K562 (cell line): ENCODE data around the gene KCND1. TPM values are rescaled to one million over a fixed set of nuclear protein-coding genes. Genes with fewer than 3 reads are reported as not detected.
A peak's percentile ranks its signal among the peaks of the same experiment; 100 is the strongest.

Experiments used
- ARID2 ChIP-seq: fragments of 450-650 bp; IDR thresholded peaks from 2 replicates; pipeline ENCODE4 v1.6.1; 2017; ENCODE audit warnings: antibody characterized with exemption, mild to moderate bottlenecking
- CAMTA2 ChIP-seq: fragments of 250-450 bp; sonication (Bioruptor Pico); conservative IDR thresholded peaks from 2 replicates; pipeline ENCODE4 v1.5.1; 2022
- CBFA2T2 ChIP-seq: fragments of 450-650 bp; conservative IDR thresholded peaks from 2 replicates; pipeline ENCODE4 v1.6.1; 2017; ENCODE audit warnings: mild to moderate bottlenecking
- CBFB ChIP-seq: sonication (generic); formaldehyde crosslinking; IDR thresholded peaks from 2 replicates; pipeline ENCODE4 v1.4.0; 2020; ENCODE audit warnings: mild to moderate bottlenecking, missing genetic modification reagents
- HSF4 ChIP-seq: fragments of 250-450 bp; sonication (Bioruptor Pico); IDR thresholded peaks from 2 replicates; pipeline ENCODE4 v2.1.2; 2022; ENCODE audit warnings: mild to moderate bottlenecking, moderate library complexity, borderline replicate concordance
- JUN ChIP-seq, 2 experiments: sonication (generic) in 1 of 2; formaldehyde crosslinking in 1 of 2; IDR thresholded peaks; 2 replicates each; pipeline versions ENCODE4 v1.6.1 to v1.8.0; 2012 to 2022; ENCODE audit warnings: borderline replicate concordance in 2 of 2, mild to moderate bottlenecking in 2 of 2, improper control_type of control experiment in 1 of 2, low read depth in 1 of 2, low read length in 1 of 2, missing genetic modification reagents in 1 of 2
- MTA3 ChIP-seq: fragments of 450-650 bp; formaldehyde crosslinking; IDR thresholded peaks from 2 replicates; pipeline ENCODE4 v1.6.1; 2017; ENCODE audit warnings: mild to moderate bottlenecking, borderline replicate concordance
- NBN ChIP-seq: fragments of 450-650 bp; IDR thresholded peaks from 2 replicates; pipeline ENCODE4 v1.6.1; 2016; ENCODE audit warnings: low read depth, mild to moderate bottlenecking
- NFYB ChIP-seq: IDR thresholded peaks from 2 replicates; pipeline ENCODE4 v1.6.1; 2011; ENCODE audit warnings: mild to moderate bottlenecking, moderate library complexity; ENCODE audit not compliant: insufficient read length; ENCODE audit errors: extremely low read depth
- NR3C1 ChIP-seq: sonication (generic); formaldehyde crosslinking; IDR thresholded peaks from 2 replicates; pipeline ENCODE4 v1.8.1; 2022; ENCODE audit warnings: missing genetic modification reagents
- RBM14 ChIP-seq: fragments of 200-400 bp; formaldehyde crosslinking; IDR thresholded peaks from 2 replicates; pipeline ENCODE4 v1.6.1; 2018; ENCODE audit warnings: low read depth, mild to moderate bottlenecking, low read length, moderate library complexity, borderline replicate concordance; ENCODE audit not compliant: insufficient read depth
- SRSF3 ChIP-seq: fragments of 200-400 bp; formaldehyde crosslinking; IDR thresholded peaks from 2 replicates; pipeline ENCODE4 v1.6.1; 2016; ENCODE audit warnings: mild to moderate bottlenecking, low read length, moderate library complexity; ENCODE audit not compliant: insufficient read depth
- TCF3 ChIP-seq: sonication (generic); formaldehyde crosslinking; IDR thresholded peaks from 2 replicates; pipeline ENCODE4 v1.4.0; 2020; ENCODE audit warnings: mild to moderate bottlenecking, missing genetic modification reagents
- ZFP1 ChIP-seq: fragments of 450-650 bp; formaldehyde crosslinking; IDR thresholded peaks from 2 replicates; pipeline ENCODE4 v1.4.0; 2020; ENCODE audit warnings: mild to moderate bottlenecking, mixed read lengths
- ZKSCAN8 ChIP-seq: fragments of 200-800 bp; sonication (Bioruptor generic); IDR thresholded peaks from 2 replicates; pipeline ENCODE4 v1.6.1; 2016; ENCODE audit warnings: missing genetic modification characterization, missing compliant biosample characterization
- polyA plus RNA-seq, 8 experiments: library from polyadenylated mRNA; depleted of rRNA in 4 of 8; stranded (reverse) in 5 of 8; unstranded in 3 of 8; fragments of >200 nt; fragmentation: Nextera tagmentation in 2 of 8; fragmentation: Illumina TruSeq in 1 of 8; extraction: Ambion mirVana in 2 of 8; extraction: Trizol in 1 of 8; gene quantifications; 2 replicates each; pipeline versions ENCODE4 v1.2.1 to v1.2.3, GENCODE V29; 2011 to 2014; ENCODE audit warnings: inconsistent platforms in 1 of 8, missing spikeins in 1 of 8
- total RNA-seq, 7 experiments: library from RNA; depleted of rRNA in 6 of 7; stranded (reverse); fragments of >200 nt in 6 of 7; fragmentation: Illumina TruSeq in 2 of 7; extraction: Trizol in 2 of 7; gene quantifications; 2 replicates each; pipeline versions ENCODE4 v1.2.1 to v1.2.3, GENCODE V29; 2011 to 2021; ENCODE audit warnings: low replicate concordance in 1 of 7
- TF ChIP-seq, protein P1 (sequence below): sonication (generic); formaldehyde crosslinking; IDR thresholded peaks from 2 replicates; pipeline ENCODE4 v1.8.1; 2023; ENCODE audit warnings: mild to moderate bottlenecking, missing genetic modification reagents
- TF ChIP-seq, protein P2 (sequence below), 2 experiments: IDR thresholded peaks; 2 replicates each; pipeline ENCODE4 v1.6.1; 2012; ENCODE audit warnings: improper control_type of control experiment in 2 of 2, low read depth in 2 of 2, low read length in 2 of 2, borderline replicate concordance in 1 of 2
- TF ChIP-seq, protein P3 (sequence below): fragments of 250-450 bp; sonication (Bioruptor Pico); IDR thresholded peaks from 2 replicates; pipeline ENCODE4 v1.5.0; 2022; ENCODE audit warnings: mild to moderate bottlenecking
- TF ChIP-seq, protein P4 (sequence below): fragments of 250-450 bp; sonication (Bioruptor Pico); IDR thresholded peaks from 2 replicates; pipeline ENCODE4 v1.8.0; 2021; ENCODE audit warnings: mild to moderate bottlenecking, moderate library complexity

The KCND1 gene
- total and polyA plus RNA-seq, 9 of the 15 experiments (the other 6 are each of a cell fraction or from before 2014, with no cell fraction given): 0.06 to 0.83 (median 0.39) TPM; not detected in 1

DNA sequence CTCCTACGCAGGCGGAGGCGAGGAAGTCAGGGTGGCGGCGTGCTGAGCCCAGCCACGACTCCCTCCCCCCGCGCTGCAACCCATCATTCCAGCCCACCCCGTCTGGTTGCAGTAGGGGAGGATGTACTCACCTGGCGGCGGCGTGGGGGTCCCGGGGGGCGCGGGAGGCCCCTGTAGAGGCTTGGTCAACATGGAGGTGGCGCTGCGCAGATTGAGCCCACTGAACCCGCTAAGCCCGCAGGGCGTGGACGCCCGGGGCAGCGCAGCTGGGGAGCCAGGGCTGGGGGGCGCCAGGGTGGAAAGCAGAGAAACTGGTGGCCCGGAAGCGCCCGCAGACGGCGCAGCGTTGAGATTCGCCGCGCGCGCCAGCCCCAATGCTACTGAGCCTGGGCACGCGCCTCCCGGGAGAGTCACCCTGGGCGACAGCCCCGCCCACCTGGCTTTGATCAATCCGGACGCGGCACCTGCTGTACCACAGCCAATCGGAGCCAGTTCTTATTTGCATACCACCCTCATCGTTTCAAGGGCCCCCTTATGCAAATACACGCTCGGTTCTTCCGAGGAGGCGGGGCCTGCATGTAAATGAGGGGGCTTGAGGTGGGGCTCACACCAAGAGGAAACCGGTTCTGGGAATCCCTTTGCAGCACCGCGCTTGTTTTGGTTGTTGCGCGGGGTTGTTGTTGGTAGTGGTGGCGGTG lies 52.9 kb downstream of the KCND1 start, which contains the start of gene PIM2 (continued):
- no peak for TF ChIP-seq NBN
- TF ChIP-seq JUN (IDR thresholded peaks at IDR 0.05; ENCODE audit: borderline replicate concordance, low read depth, low read length): no peak
- no peak for TF ChIP-seq JUN (CRISPR knock-in tag; IDR thresholded peaks at IDR 0.05; ENCODE audit: borderline replicate concordance)
- TF ChIP-seq HSF4: no peak
- no peak for TF ChIP-seq ZKSCAN8
- TF ChIP-seq RBM14: no peak
- TF ChIP-seq, protein P1, sequence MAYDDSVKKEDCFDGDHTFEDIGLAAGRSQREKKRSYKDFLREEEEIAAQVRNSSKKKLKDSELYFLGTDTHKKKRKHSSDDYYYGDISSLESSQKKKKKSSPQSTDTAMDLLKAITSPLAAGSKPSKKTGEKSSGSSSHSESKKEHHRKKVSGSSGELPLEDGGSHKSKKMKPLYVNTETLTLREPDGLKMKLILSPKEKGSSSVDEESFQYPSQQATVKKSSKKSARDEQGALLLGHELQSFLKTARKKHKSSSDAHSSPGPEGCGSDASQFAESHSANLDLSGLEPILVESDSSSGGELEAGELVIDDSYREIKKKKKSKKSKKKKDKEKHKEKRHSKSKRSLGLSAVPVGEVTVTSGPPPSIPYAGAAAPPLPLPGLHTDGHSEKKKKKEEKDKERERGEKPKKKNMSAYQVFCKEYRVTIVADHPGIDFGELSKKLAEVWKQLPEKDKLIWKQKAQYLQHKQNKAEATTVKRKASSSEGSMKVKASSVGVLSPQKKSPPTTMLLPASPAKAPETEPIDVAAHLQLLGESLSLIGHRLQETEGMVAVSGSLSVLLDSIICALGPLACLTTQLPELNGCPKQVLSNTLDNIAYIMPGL: no peak
- TF ChIP-seq, protein P2, sequence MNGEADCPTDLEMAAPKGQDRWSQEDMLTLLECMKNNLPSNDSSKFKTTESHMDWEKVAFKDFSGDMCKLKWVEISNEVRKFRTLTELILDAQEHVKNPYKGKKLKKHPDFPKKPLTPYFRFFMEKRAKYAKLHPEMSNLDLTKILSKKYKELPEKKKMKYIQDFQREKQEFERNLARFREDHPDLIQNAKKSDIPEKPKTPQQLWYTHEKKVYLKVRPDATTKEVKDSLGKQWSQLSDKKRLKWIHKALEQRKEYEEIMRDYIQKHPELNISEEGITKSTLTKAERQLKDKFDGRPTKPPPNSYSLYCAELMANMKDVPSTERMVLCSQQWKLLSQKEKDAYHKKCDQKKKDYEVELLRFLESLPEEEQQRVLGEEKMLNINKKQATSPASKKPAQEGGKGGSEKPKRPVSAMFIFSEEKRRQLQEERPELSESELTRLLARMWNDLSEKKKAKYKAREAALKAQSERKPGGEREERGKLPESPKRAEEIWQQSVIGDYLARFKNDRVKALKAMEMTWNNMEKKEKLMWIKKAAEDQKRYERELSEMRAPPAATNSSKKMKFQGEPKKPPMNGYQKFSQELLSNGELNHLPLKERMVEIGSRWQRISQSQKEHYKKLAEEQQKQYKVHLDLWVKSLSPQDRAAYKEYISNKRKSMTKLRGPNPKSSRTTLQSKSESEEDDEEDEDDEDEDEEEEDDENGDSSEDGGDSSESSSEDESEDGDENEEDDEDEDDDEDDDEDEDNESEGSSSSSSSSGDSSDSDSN (IDR thresholded peaks at IDR 0.05; ENCODE audit: borderline replicate concordance in 1 of 2, low read depth in 2 of 2, low read length in 2 of 2): no peak
- 0 out of 2 replicates have a peak, but pooled peaks have one; percentile 66 for TF ChIP-seq NR3C1 (CRISPR knock-in tag)
- TF ChIP-seq CAMTA2 (CRISPR knock-in tag): no peak
- TF ChIP-seq NFYB: peak; percentile 49
- TF ChIP-seq CBFA2T2: no peak
- TF ChIP-seq ARID2: no peak
- no peak for TF ChIP-seq SRSF3
- TF ChIP-seq, protein P3, sequence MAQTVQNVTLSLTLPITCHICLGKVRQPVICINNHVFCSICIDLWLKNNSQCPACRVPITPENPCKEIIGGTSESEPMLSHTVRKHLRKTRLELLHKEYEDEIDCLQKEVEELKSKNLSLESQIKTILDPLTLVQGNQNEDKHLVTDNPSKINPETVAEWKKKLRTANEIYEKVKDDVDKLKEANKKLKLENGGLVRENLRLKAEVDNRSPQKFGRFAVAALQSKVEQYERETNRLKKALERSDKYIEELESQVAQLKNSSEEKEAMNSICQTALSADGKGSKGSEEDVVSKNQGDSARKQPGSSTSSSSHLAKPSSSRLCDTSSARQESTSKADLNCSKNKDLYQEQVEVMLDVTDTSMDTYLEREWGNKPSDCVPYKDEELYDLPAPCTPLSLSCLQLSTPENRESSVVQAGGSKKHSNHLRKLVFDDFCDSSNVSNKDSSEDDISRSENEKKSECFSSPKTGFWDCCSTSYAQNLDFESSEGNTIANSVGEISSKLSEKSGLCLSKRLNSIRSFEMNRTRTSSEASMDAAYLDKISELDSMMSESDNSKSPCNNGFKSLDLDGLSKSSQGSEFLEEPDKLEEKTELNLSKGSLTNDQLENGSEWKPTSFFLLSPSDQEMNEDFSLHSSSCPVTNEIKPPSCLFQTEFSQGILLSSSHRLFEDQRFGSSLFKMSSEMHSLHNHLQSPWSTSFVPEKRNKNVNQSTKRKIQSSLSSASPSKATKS (CRISPR knock-in tag): no peak
- TF ChIP-seq, protein P4, sequence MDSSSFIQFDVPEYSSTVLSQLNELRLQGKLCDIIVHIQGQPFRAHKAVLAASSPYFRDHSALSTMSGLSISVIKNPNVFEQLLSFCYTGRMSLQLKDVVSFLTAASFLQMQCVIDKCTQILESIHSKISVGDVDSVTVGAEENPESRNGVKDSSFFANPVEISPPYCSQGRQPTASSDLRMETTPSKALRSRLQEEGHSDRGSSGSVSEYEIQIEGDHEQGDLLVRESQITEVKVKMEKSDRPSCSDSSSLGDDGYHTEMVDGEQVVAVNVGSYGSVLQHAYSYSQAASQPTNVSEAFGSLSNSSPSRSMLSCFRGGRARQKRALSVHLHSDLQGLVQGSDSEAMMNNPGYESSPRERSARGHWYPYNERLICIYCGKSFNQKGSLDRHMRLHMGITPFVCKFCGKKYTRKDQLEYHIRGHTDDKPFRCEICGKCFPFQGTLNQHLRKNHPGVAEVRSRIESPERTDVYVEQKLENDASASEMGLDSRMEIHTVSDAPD (CRISPR knock-in tag): no peak
- peak; percentile 70 for TF ChIP-seq MTA3
- no peak; the same call in 1 of the 2 replicates for TF ChIP-seq TCF3 (CRISPR knock-in tag)
- TF ChIP-seq CBFB (CRISPR knock-in tag): no peak
- TF ChIP-seq ZFP1 (CRISPR knock-in tag): no peak
